H1 (cell line): ENCODE data around the gene BROX. TPM values are rescaled to one million over a fixed set of nuclear protein-coding genes. Genes with fewer than 3 reads are reported as not detected.

ENCODE experiments used
- CTCF ChIA-PET: fragments of 300-600 bp; sonication (Branson Sonifier 250); formaldehyde crosslinking; loops from one replicate; lab custom pipeline; 2021; ENCODE audit not compliant: partially characterized antibody; lab: Charles Lee
- POLR2A ChIA-PET: fragments of 300-600 bp; sonication (Branson Sonifier 250); formaldehyde crosslinking; loops from one replicate; lab custom pipeline; 2021; ENCODE audit warnings: inconsistent platforms; ENCODE audit not compliant: partially characterized antibody; lab: Charles Lee
- DNase-seq, 2 experiments: peaks; one replicate each; pipeline versions ENCODE4 v3.0.0 to v3.0.0-alpha.2; 2010 to 2022; ENCODE audit warnings: low spot score in 2 of 2, low read depth in 1 of 2, mixed read lengths in 1 of 2
- FAIRE-seq: peaks from 2 replicates; lab custom pipeline; 2011; peaks lifted over from hg19 to GRCh38; lab: Jason Lieb, UNC
- H2AFZ ChIP-seq: 2 replicates; pipeline ENCODE4 v1.8.1; 2012; ENCODE audit warnings: low read length, inconsistent platforms
- H2AK5ac ChIP-seq: 2 replicates; pipeline ENCODE4 v1.6.1; 2013; ENCODE audit warnings: low read depth, low read length
- H2BK120ac ChIP-seq: replicated peaks from 2 replicates; pipeline ENCODE3; 2013; ENCODE audit warnings: low read depth, low read length, inconsistent platforms
- H2BK12ac ChIP-seq: 2 replicates; pipeline ENCODE4 v1.6.1; 2013; ENCODE audit warnings: low read depth, low read length
- H2BK15ac ChIP-seq: 2 replicates; pipeline ENCODE4 v1.6.1; 2013; ENCODE audit warnings: low read length
- H2BK20ac ChIP-seq: 2 replicates; pipeline ENCODE4 v1.6.1; 2013; ENCODE audit warnings: low read length
- H2BK5ac ChIP-seq: 2 replicates; pipeline ENCODE4 v1.6.1; 2013; ENCODE audit warnings: low read depth, low read length
- H3K14ac ChIP-seq: 2 replicates; pipeline ENCODE4 v1.6.1; 2013; ENCODE audit warnings: inconsistent platforms; ENCODE audit not compliant: insufficient read length
- H3K18ac ChIP-seq: 2 replicates; pipeline ENCODE4 v1.6.1; 2013; ENCODE audit warnings: low read length; ENCODE audit errors: extremely low read depth
- H3K23ac ChIP-seq: 2 replicates; pipeline ENCODE4 v1.6.1; 2013; ENCODE audit warnings: inconsistent platforms; ENCODE audit not compliant: insufficient read length
- H3K23me2 ChIP-seq: 2 replicates; pipeline ENCODE4 v1.6.1; 2013; ENCODE audit warnings: low read depth, low read length
- H3K27ac ChIP-seq: 2 replicates; pipeline ENCODE4 v1.6.1; 2011; ENCODE audit warnings: low read depth, low read length, inconsistent platforms
- H3K27me3 ChIP-seq, 4 experiments: replicated peaks in 1 of 4; 1 replicate in 1 of 4; 2 replicates in 3 of 4; pipeline versions ENCODE4 v1.6.1 to v1.8.1; 2011 to 2013; ENCODE audit warnings: low read length in 3 of 4, mild to moderate bottlenecking in 3 of 4, inconsistent platforms in 2 of 4, mixed read lengths in 2 of 4, moderate library complexity in 1 of 4; ENCODE audit not compliant: control insufficient read depth in 3 of 4, insufficient read depth in 3 of 4; ENCODE audit errors: extremely low read depth in 1 of 4
- H3K36me3 ChIP-seq, 4 experiments: 2 replicates each; pipeline versions ENCODE4 v1.6.1 to v1.8.1; 2011 to 2013; ENCODE audit warnings: mild to moderate bottlenecking in 4 of 4, low read length in 3 of 4, moderate library complexity in 2 of 4, control low read depth in 1 of 4, inconsistent platforms in 1 of 4; ENCODE audit not compliant: insufficient read depth in 4 of 4, control insufficient read depth in 2 of 4
- H3K4ac ChIP-seq: replicated peaks from 2 replicates; pipeline ENCODE3; 2013; ENCODE audit warnings: low read length, low read depth, mixed read lengths, inconsistent platforms; ENCODE audit not compliant: insufficient read length
- H3K4me1 ChIP-seq, 4 experiments: replicated peaks in 1 of 4; 1 replicate in 1 of 4; 2 replicates in 3 of 4; pipeline versions ENCODE4 v1.6.1 to v1.8.1; 2011 to 2013; ENCODE audit warnings: low read length in 3 of 4, inconsistent platforms in 2 of 4, mixed read lengths in 1 of 4; ENCODE audit not compliant: insufficient read depth in 4 of 4, control insufficient read depth in 3 of 4
- H3K4me2 ChIP-seq, 2 experiments: 2 replicates each; pipeline versions ENCODE4 v1.6.1 to v1.8.1; 2011 to 2013; ENCODE audit warnings: low read depth in 2 of 2, low read length in 2 of 2, control low read depth in 1 of 2, inconsistent platforms in 1 of 2, mild to moderate bottlenecking in 1 of 2; ENCODE audit not compliant: insufficient read depth in 1 of 2
- H3K4me3 ChIP-seq, 4 experiments: fragments of 200-600, 300-600 bp in 1 of 4; sonication (generic), shearing (Covaris generic), sonication (Bioruptor Twin) in 1 of 4; 2 replicates each; pipeline versions ENCODE4 v1.5.1 to v1.8.1; 2011 to 2016; ENCODE audit warnings: low read length in 4 of 4, low read depth in 3 of 4, control low read depth in 2 of 4, inconsistent platforms in 2 of 4, mild to moderate bottlenecking in 2 of 4, mixed read lengths in 1 of 4, moderate library complexity in 1 of 4; ENCODE audit not compliant: insufficient read depth in 2 of 4; ENCODE audit errors: extremely low read depth in 1 of 4
- H3K56ac ChIP-seq: replicated peaks from 2 replicates; pipeline ENCODE3; 2013; ENCODE audit warnings: low read depth, mild to moderate bottlenecking, mixed read lengths, low read length, inconsistent platforms; ENCODE audit not compliant: insufficient read length
- H3K79me1 ChIP-seq: 2 replicates; pipeline ENCODE4 v1.6.1; 2013; ENCODE audit warnings: low read depth, low read length, control low read depth
- H3K79me2 ChIP-seq, 2 experiments: 2 replicates each; pipeline versions ENCODE4 v1.6.1 to v1.8.1; 2012 to 2013; ENCODE audit warnings: low read length in 2 of 2, mild to moderate bottlenecking in 2 of 2, inconsistent platforms in 1 of 2; ENCODE audit not compliant: insufficient read depth in 2 of 2, control insufficient read depth in 1 of 2
- H3K9ac ChIP-seq, 4 experiments: replicated peaks in 1 of 4; 1 replicate in 1 of 4; 2 replicates in 3 of 4; pipeline versions ENCODE4 v1.6.1 to v1.8.1; 2011 to 2013; ENCODE audit warnings: low read depth in 3 of 4, low read length in 3 of 4, control low read depth in 2 of 4, mild to moderate bottlenecking in 2 of 4, moderate library complexity in 2 of 4, inconsistent platforms in 1 of 4; ENCODE audit errors: extremely low read depth in 1 of 4
- H3K9me3 ChIP-seq, 2 experiments: 2 replicates each; pipeline versions ENCODE4 v1.6.1 to v1.8.1; 2012 to 2013; ENCODE audit warnings: mild to moderate bottlenecking in 2 of 2, moderate library complexity in 2 of 2, control low read depth in 1 of 2, inconsistent platforms in 1 of 2, low read depth in 1 of 2, low read length in 1 of 2, mixed read lengths in 1 of 2; ENCODE audit not compliant: insufficient read depth in 2 of 2
- H4K20me1 ChIP-seq, 2 experiments: replicated peaks in 1 of 2; 2 replicates each; pipeline versions ENCODE3 to v1.8.1; 2011 to 2013; ENCODE audit warnings: inconsistent platforms in 2 of 2, low read length in 2 of 2, mild to moderate bottlenecking in 1 of 2; ENCODE audit not compliant: insufficient read depth in 2 of 2, control insufficient read depth in 1 of 2
- H4K5ac ChIP-seq: 2 replicates; pipeline ENCODE4 v1.6.1; 2013; ENCODE audit warnings: low read length, low read depth, mixed read lengths, inconsistent platforms; ENCODE audit not compliant: insufficient read length
- H4K8ac ChIP-seq: 2 replicates; pipeline ENCODE4 v1.8.0; 2013; ENCODE audit warnings: mild to moderate bottlenecking, moderate library complexity, low read length, inconsistent platforms; ENCODE audit not compliant: insufficient read depth; ENCODE audit errors: extremely low read depth
- H4K91ac ChIP-seq: replicated peaks from 2 replicates; pipeline ENCODE3; 2013; ENCODE audit warnings: low read length, mixed read lengths, inconsistent platforms; ENCODE audit not compliant: insufficient read length
- CBX5 ChIP-seq: fragments of 300-800, 300-1000 bp; sonication (generic); IDR thresholded peaks from 2 replicates; pipeline ENCODE4 v1.7.1; 2016; ENCODE audit warnings: antibody characterized with exemption, low read length, low read depth
- HDAC2 ChIP-seq, 2 experiments: fragments of 300-600 bp in 1 of 2; sonication (generic) in 1 of 2; IDR thresholded peaks; 2 replicates each; pipeline ENCODE4 v1.6.1; 2011 to 2012; ENCODE audit warnings: low read depth in 2 of 2, low read length in 2 of 2, mild to moderate bottlenecking in 2 of 2, moderate library complexity in 2 of 2, borderline replicate concordance in 1 of 2, inconsistent platforms in 1 of 2
- JUND ChIP-seq: IDR thresholded peaks from 2 replicates; pipeline ENCODE4 v1.6.1; 2011; ENCODE audit warnings: mild to moderate bottlenecking, improper control_type of control experiment, low read length
- KDM1A ChIP-seq: fragments of 200-600, 300-600 bp; sonication (generic); IDR thresholded peaks from 2 replicates; pipeline ENCODE4 v1.7.1; 2016; ENCODE audit warnings: mild to moderate bottlenecking, low read length, borderline replicate concordance
- RXRA ChIP-seq: IDR thresholded peaks from 2 replicates; pipeline ENCODE4 v1.6.1; 2011; ENCODE audit warnings: low read depth, mild to moderate bottlenecking, low read length, moderate library complexity; ENCODE audit not compliant: insufficient read depth
- TCF12 ChIP-seq: IDR thresholded peaks from 2 replicates; pipeline ENCODE4 v1.6.1; 2011; ENCODE audit warnings: low read depth, mild to moderate bottlenecking, low read length
- WGBS, 2 experiments: shearing (Covaris generic) in 1 of 2; methylation state at CpG; one replicate each; pipeline versions ENCODE4 v1.1.6 to v1.1.7; 2013 to 2015; ENCODE audit warnings: low lambda C conversion rate in 2 of 2, mixed read lengths in 2 of 2, inconsistent platforms in 1 of 2, low coverage in 1 of 2, missing lambda C conversion rate in 1 of 2; ENCODE audit not compliant: insufficient replicate concordance in 2 of 2, insufficient coverage in 1 of 2, insufficient read length in 1 of 2; ENCODE audit errors: extremely low coverage in 1 of 2, missing lambda C conversion rate in 1 of 2; 5-methylcytosine and 5-hydroxymethylcytosine counted together
- polyA plus RNA-seq, 7 experiments: library from polyadenylated mRNA; depleted of rRNA in 3 of 7; stranded (reverse) in 5 of 7; unstranded in 2 of 7; fragments of >200 nt in 5 of 7; fragments of 200-250 nt in 2 of 7; gene quantifications; 1 replicate in 5 of 7; 2 replicates in 1 of 7; 4 replicates in 1 of 7; pipeline versions ENCODE4 v1.2.1 to v1.2.3, GENCODE V29; 2011 to 2013; ENCODE audit warnings: missing spikeins in 2 of 7, mixed read lengths in 2 of 7
- total RNA-seq: library from RNA; stranded (reverse); fragmentation: NEBNext Ultra II Directional; extraction: Animal tissue kit (Norgen Biotek cat#: 25700); gene quantifications from 2 replicates; pipeline ENCODE4 v1.2.1, GENCODE V29; 2021

BROX gene
- total and polyA plus RNA-seq, 2 of the 8 experiments (the other 6 are each of a cell fraction or from before 2014, with no cell fraction given) = 3.8 to 26.7 TPM

DNA sequence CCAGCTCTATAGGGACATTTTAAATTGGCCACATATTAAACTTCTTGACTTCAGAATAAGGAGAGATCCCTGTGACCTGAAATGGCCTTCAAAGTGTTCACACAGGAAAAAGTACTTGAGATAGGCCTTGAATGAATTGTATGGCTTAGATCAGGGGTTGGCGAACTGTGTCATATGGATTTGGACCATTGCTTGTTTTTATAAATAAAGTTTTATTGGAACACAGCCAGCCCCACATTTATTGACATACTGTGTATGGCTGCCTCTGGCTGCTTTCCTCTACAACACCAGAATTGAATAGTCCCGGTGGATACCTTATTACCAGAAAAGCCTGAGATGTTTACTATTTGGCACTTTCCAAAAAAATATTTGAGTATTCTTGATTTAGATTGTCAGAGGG is 4.0 kb downstream of the BROX start:
- H3K9ac ChIP-seq = no peak overlapping the region
- no peak overlapping the region for H3K4ac ChIP-seq
- no peak overlapping the region for H2BK5ac ChIP-seq
- no peak overlapping the region for H3K4me3 ChIP-seq
- no peak overlapping the region for H4K5ac ChIP-seq
- POLR2A ChIA-PET = no interaction called here
- CTCF ChIA-PET = no interaction called here
- TF ChIP-seq KDM1A (no peak), RXRA (no peak), HDAC2 (IDR thresholded peaks at IDR 0.05; ENCODE audit: borderline replicate concordance in 1 of 2, low read depth in 2 of 2, low read length in 2 of 2) (no peak), JUND (no peak), TCF12 (no peak), CBX5 (no peak)
- FAIRE-seq (no peak), DNase-seq (no peak)
- H3K27me3 ChIP-seq = no peaks in the 10 kb centered on the region
- H3K4me1 ChIP-seq = no peaks in the 10 kb centered on the region
- no peak overlapping the region for H3K56ac ChIP-seq
- H3K23me2 ChIP-seq = peaks cover 3% of the 10 kb centered on the region
- WGBS, 2 experiments = 87% methylated on average over 2 of the region's 2 CpGs; no CpG with 5 or more reads in 1 of the 2 experiments
- no peaks in the 10 kb centered on the region for H3K9me3 ChIP-seq
- no peak overlapping the region for H4K8ac ChIP-seq
- H3K36me3 ChIP-seq = peaks cover 0 to 29% (median 11%) of the 10 kb centered on the region in 4 experiments; a peak in 5 of 8 replicates
- H3K27ac ChIP-seq = no peak overlapping the region
- H3K79me2 ChIP-seq = peaks cover 0 to 9% of the 10 kb centered on the region in 2 experiments; a peak in 2 of 4 replicates
- peaks cover under 1% of the 10 kb centered on the region; the same call in 1 of the 2 replicates for H3K79me1 ChIP-seq
- H4K20me1 ChIP-seq = no peaks in the 10 kb centered on the region
- no peak overlapping the region for H2AFZ ChIP-seq
- no peak overlapping the region for H2BK20ac ChIP-seq
- no peak overlapping the region for H3K23ac ChIP-seq
- no peak overlapping the region for H3K18ac ChIP-seq
- H2BK120ac ChIP-seq = no peak overlapping the region
- H3K4me2 ChIP-seq = no peak overlapping the region
- no peak overlapping the region for H2AK5ac ChIP-seq
- no peak overlapping the region for H3K14ac ChIP-seq
- no peak overlapping the region for H4K91ac ChIP-seq
- H2BK15ac ChIP-seq = no peak overlapping the region
- no peak overlapping the region for H2BK12ac ChIP-seq
